WERI-Rb-1 (cell line): ENCODE measurements around the gene PSTPIP2.

Experiments used
- DNase-seq: peaks from one replicate; pipeline ENCODE4 v3.0.0-alpha.2; 2020
- H3K27ac ChIP-seq: fragments of 250-450 bp; sonication (Bioruptor Pico); 2 replicates; pipeline ENCODE4 v1.5.1; 2020; ENCODE audit warnings: mild to moderate bottlenecking, moderate library complexity
- H3K27me3 ChIP-seq: fragments of 250-450 bp; sonication (Bioruptor Pico); 2 replicates; pipeline ENCODE4 v1.5.1; 2021; ENCODE audit warnings: mild to moderate bottlenecking, low read depth, moderate library complexity; ENCODE audit not compliant: insufficient read depth, severe bottlenecking
- H3K36me3 ChIP-seq: fragments of 250-450 bp; sonication (Bioruptor Pico); 2 replicates; pipeline ENCODE4 v1.5.1; 2020; ENCODE audit warnings: mild to moderate bottlenecking, moderate library complexity
- H3K4me3 ChIP-seq: 2 replicates; pipeline ENCODE4 v1.5.1; 2011; ENCODE audit warnings: low read depth, mild to moderate bottlenecking, control low read depth, low read length
- H3K9me3 ChIP-seq: fragments of 250-450 bp; sonication (Bioruptor Pico); 2 replicates; pipeline ENCODE4 v1.5.1; 2021; ENCODE audit warnings: mild to moderate bottlenecking, moderate library complexity; ENCODE audit not compliant: severe bottlenecking
- CTCF ChIP-seq: IDR thresholded peaks from 2 replicates; pipeline ENCODE4 v1.5.1; 2011; ENCODE audit warnings: low read depth, mild to moderate bottlenecking, control low read depth, inconsistent platforms, low read length

The PSTPIP2 gene

GRCh38 chr18:46071653-46072375 lies at the start of gene PSTPIP2:
PSTPIP2 (minus strand) TSS chr18:46072260; CDS start chr18:46072188, 72 bp downstream.
- no peaks in the 10 kb centered on the region for H3K9me3 ChIP-seq
- TF ChIP-seq CTCF, result 0 out of 2 replicates have a peak, but pooled peaks have one; percentile 10
- peak; percentile 79 for DNase-seq
- no peak within 1 kb of the TSS; the same call in 1 of the 2 replicates for H3K27ac ChIP-seq
- H3K4me3 ChIP-seq, result peak within 1 kb of the TSS; percentile 47
- H3K36me3 ChIP-seq, result peaks cover 3% of the 10 kb centered on the region
- H3K27me3 ChIP-seq, result peaks cover 6% of the 10 kb centered on the region

GRCh38 chr18:46113751-46114150 lies 41.7 kb upstream of the PSTPIP2 start:
- H3K27ac ChIP-seq, result no peak overlapping the region
- H3K9me3 ChIP-seq, result no peaks in the 10 kb centered on the region
- no peak for TF ChIP-seq CTCF
- no peaks in the 10 kb centered on the region for H3K27me3 ChIP-seq
- H3K4me3 ChIP-seq, result no peak overlapping the region
- H3K36me3 ChIP-seq, result peaks cover 81% of the 10 kb centered on the region
- no peak for DNase-seq

GRCh38 chr18:46110406-46110805 lies 38.3 kb upstream of the PSTPIP2 start:
- Histone ChIP-seq H3K4me3 (no peak overlapping the region), H3K9me3 (no peaks in the 10 kb centered on the region), H3K27me3 (no peaks in the 10 kb centered on the region), H3K27ac (no peak overlapping the region; the same call in 1 of the 2 replicates), H3K36me3 (peaks cover 87% of the 10 kb centered on the region)
- TF ChIP-seq CTCF, result no peak
- DNase-seq, result no peak

- Histone ChIP-seq H3K27ac (no peak overlapping the region), H3K36me3 (peaks cover 80% of the 10 kb centered on the region), H3K4me3 (no peak overlapping the region), H3K9me3 (no peaks in the 10 kb centered on the region), H3K27me3 (no peaks in the 10 kb centered on the region)
- no peak for TF ChIP-seq CTCF
- no peak for DNase-seq
Measured at GRCh38 chr18:46109386-46109785, 37.3 kb upstream of the PSTPIP2 start.

- peaks cover 42% of the 10 kb centered on the region for H3K36me3 ChIP-seq
- peak; percentile 99 for DNase-seq
- no peak for TF ChIP-seq CTCF
- H3K27ac ChIP-seq, result peak within 1 kb of the TSS; percentile 95
- H3K9me3 ChIP-seq, result no peaks in the 10 kb centered on the region
- H3K4me3 ChIP-seq, result peak within 1 kb of the TSS; percentile 82
- H3K27me3 ChIP-seq, result no peaks in the 10 kb centered on the region
Measured at GRCh38 chr18:46104128-46104911, 32.3 kb upstream of the PSTPIP2 start, which contains the start of gene HAUS1. HAUS1 (plus strand) TSS chr18:46104385; CDS start chr18:46104412, 27 bp downstream.
